Neural cell (in vitro differentiated cells): Measurements from ENCODE around the gene AQP10. TPM values are rescaled to one million over a fixed set of nuclear protein-coding genes. Genes with fewer than 3 reads are reported as not detected.
"Not testable (repeated sequence)": the region's sequence is repeated elsewhere in the genome, so short reads cannot be mapped to it uniquely, and the experiment has no call there.

Source experiments
- H2AFZ ChIP-seq: fragments of 200-600, 300-800 bp; sonication (generic), shearing (Covaris generic); 2 replicates; pipeline ENCODE4 v1.6.0; 2014; ENCODE audit warnings: low read depth, mild to moderate bottlenecking, antibody characterized with exemption, low read length, moderate library complexity
- H3F3A ChIP-seq: fragments of 200-600 bp; shearing (Covaris generic); 2 replicates; pipeline ENCODE4 v1.6.1; 2016; ENCODE audit warnings: mild to moderate bottlenecking, moderate library complexity, mixed read lengths, antibody characterized with exemption, low read length; ENCODE audit not compliant: insufficient read depth, poor library complexity, severe bottlenecking
- H3K27ac ChIP-seq: fragments of 200-600, 300-800 bp; sonication (generic), shearing (Covaris generic); 2 replicates; pipeline ENCODE4 v1.5.1; 2014; ENCODE audit warnings: mild to moderate bottlenecking, low read length, moderate library complexity
- H3K27me3 ChIP-seq: fragments of 300-800, 200-600 bp; sonication (generic), shearing (Covaris generic); 2 replicates; pipeline ENCODE4 v1.6.0; 2014; ENCODE audit warnings: mild to moderate bottlenecking, low read depth, low read length, moderate library complexity; ENCODE audit not compliant: insufficient read depth
- H3K36me3 ChIP-seq: fragments of 300-800, 200-600 bp; sonication (generic), shearing (Covaris generic); 2 replicates; pipeline ENCODE4 v1.5.1; 2014; ENCODE audit warnings: mild to moderate bottlenecking, antibody characterized with exemption, low read length, moderate library complexity; ENCODE audit not compliant: insufficient read depth
- H3K4me2 ChIP-seq: fragments of 300-800, 200-600 bp; sonication (generic), shearing (Covaris generic); 2 replicates; pipeline ENCODE4 v1.6.0; 2014; ENCODE audit warnings: mild to moderate bottlenecking, low read length
- H3K4me3 ChIP-seq: fragments of 300-800, 200-600 bp; sonication (generic), shearing (Covaris generic); 2 replicates; pipeline ENCODE4 v1.5.1; 2014; ENCODE audit warnings: mild to moderate bottlenecking, low read length, moderate library complexity
- H3K79me2 ChIP-seq: fragments of 200-600 bp; shearing (Covaris generic); replicated peaks from 2 replicates; pipeline ENCODE4 v1.6.0; 2014; ENCODE audit warnings: mild to moderate bottlenecking, low read length, moderate library complexity; ENCODE audit not compliant: insufficient read depth
- H3K9ac ChIP-seq: fragments of 300-800, 200-600 bp; sonication (generic), shearing (Covaris generic); 2 replicates; pipeline ENCODE4 v1.6.1; 2016; ENCODE audit warnings: mild to moderate bottlenecking, low read length, mixed read lengths
- H3K9me2 ChIP-seq: fragments of 200-600 bp; shearing (Covaris generic); 2 replicates; pipeline ENCODE4 v1.6.1; 2016; ENCODE audit warnings: mild to moderate bottlenecking, low read length, mixed read lengths; ENCODE audit not compliant: insufficient read depth
- H3K9me3 ChIP-seq: fragments of 200-600, 300-800 bp; sonication (generic), shearing (Covaris generic); 2 replicates; pipeline ENCODE4 v1.6.1; 2016; ENCODE audit warnings: mild to moderate bottlenecking, mixed run types, low read length, moderate library complexity, mixed read lengths
- H4K20me1 ChIP-seq: fragments of 200-600 bp; shearing (Covaris generic); 2 replicates; pipeline ENCODE4 v1.6.1; 2016; ENCODE audit warnings: mild to moderate bottlenecking, mixed run types; ENCODE audit not compliant: insufficient read depth
- CTCF ChIP-seq: fragments of 450-650 bp; IDR thresholded peaks from 2 replicates; pipeline ENCODE4 v1.5.1; 2014; ENCODE audit warnings: antibody characterized with exemption, mild to moderate bottlenecking, moderate library complexity; ENCODE audit not compliant: poor library complexity, severe bottlenecking
- EP300 ChIP-seq: fragments of 450-650 bp; conservative IDR thresholded peaks from 2 replicates; pipeline ENCODE4 v1.6.1; 2014; ENCODE audit warnings: antibody characterized with exemption, mild to moderate bottlenecking, moderate library complexity; ENCODE audit not compliant: poor library complexity, severe bottlenecking
- MXI1 ChIP-seq: fragments of 450-650 bp; conservative IDR thresholded peaks from 2 replicates; pipeline ENCODE4 v1.6.1; 2014; ENCODE audit warnings: antibody characterized with exemption, mild to moderate bottlenecking; ENCODE audit not compliant: poor library complexity, severe bottlenecking
- POLR2AphosphoS5 ChIP-seq: IDR thresholded peaks from 2 replicates; pipeline ENCODE4 v1.6.1; 2012
- RAD21 ChIP-seq: fragments of 450-650 bp; conservative IDR thresholded peaks from 2 replicates; pipeline ENCODE4 v1.6.1; 2014; ENCODE audit warnings: antibody characterized with exemption, mild to moderate bottlenecking, moderate library complexity
- REST ChIP-seq: IDR thresholded peaks from 2 replicates; pipeline ENCODE4 v1.6.1; 2012; ENCODE audit warnings: borderline replicate concordance
- TAF1 ChIP-seq: IDR thresholded peaks from 2 replicates; pipeline ENCODE4 v1.6.1; 2012; ENCODE audit warnings: low read depth
- polyA plus RNA-seq: library from polyadenylated mRNA; depleted of rRNA; stranded (reverse); fragments of >200 nt; gene quantifications from 2 replicates; pipeline ENCODE4 v1.2.3, GENCODE V29; 2014

Gene AQP10
- polyA plus RNA-seq, 1 donor from 2014 or later: not detected

- Histone ChIP-seq H3K9me2 (no peaks in the 10 kb centered on the region), H3F3A (no peaks in the 10 kb centered on the region), H3K4me2 (no peak overlapping the region), H3K9me3 (no peaks in the 10 kb centered on the region), H3K27me3 (no peaks in the 10 kb centered on the region), H2AFZ (no peak overlapping the region), H3K36me3 (no peaks in the 10 kb centered on the region), H3K4me3 (no peak overlapping the region), H4K20me1 (no peaks in the 10 kb centered on the region), H3K27ac (no peak overlapping the region), H3K9ac (no peak overlapping the region), H3K79me2 (no peaks in the 10 kb centered on the region)
- TF ChIP-seq MXI1 (no peak), CTCF (no peak), REST (no peak), EP300 (no peak), POLR2AphosphoS5 (no peak)
Observed at GRCh38 chr1:154304664-154305337, 16.1 kb upstream of the AQP10 start.

GRCh38 chr1:154306151-154306550, 14.7 kb upstream of the AQP10 start:
- Histone ChIP-seq H3K4me2 (no peak overlapping the region), H2AFZ (no peak overlapping the region), H3K27ac (no peak overlapping the region), H4K20me1 (no peaks in the 10 kb centered on the region), H3K9ac (no peak overlapping the region), H3K36me3 (no peaks in the 10 kb centered on the region), H3K9me3 (no peaks in the 10 kb centered on the region), H3F3A (no peaks in the 10 kb centered on the region), H3K9me2 (no peaks in the 10 kb centered on the region), H3K79me2 (no peaks in the 10 kb centered on the region), H3K4me3 (no peak overlapping the region), H3K27me3 (no peaks in the 10 kb centered on the region)
- TF ChIP-seq TAF1 (no peak), RAD21 (no peak), EP300 (no peak), POLR2AphosphoS5 (no peak)

GRCh38 chr1:154307670-154308270, 13.1 kb upstream of the AQP10 start:
- H3K27ac ChIP-seq, H3K27me3 ChIP-seq, H3K9me3 ChIP-seq, H4K20me1 ChIP-seq, H3K9ac ChIP-seq, H3K36me3 ChIP-seq, H3K79me2 ChIP-seq, H2AFZ ChIP-seq, H3K4me3 ChIP-seq, H3K4me2 ChIP-seq, H3F3A ChIP-seq, H3K9me2 ChIP-seq: not testable (repeated sequence)

- H3F3A ChIP-seq, H3K9me2 ChIP-seq, H3K27ac ChIP-seq, H3K79me2 ChIP-seq, H3K4me2 ChIP-seq, H3K36me3 ChIP-seq, H3K9ac ChIP-seq, H3K4me3 ChIP-seq, H3K27me3 ChIP-seq, H4K20me1 ChIP-seq, H3K9me3 ChIP-seq, H2AFZ ChIP-seq: not testable (repeated sequence)
Observed at GRCh38 chr1:154309136-154309535, 11.8 kb upstream of the AQP10 start.

- H3K4me3 ChIP-seq, H3K27ac ChIP-seq, H2AFZ ChIP-seq, H3K9me3 ChIP-seq, H4K20me1 ChIP-seq, H3K79me2 ChIP-seq, H3K4me2 ChIP-seq, H3K9ac ChIP-seq, H3K27me3 ChIP-seq, H3K36me3 ChIP-seq, H3F3A ChIP-seq, H3K9me2 ChIP-seq: not testable (repeated sequence)
Observed at GRCh38 chr1:154312229-154313065, 8.4 kb upstream of the AQP10 start.
